Caki2 (cell line): ENCODE data around the gene SLC9B1. TPM values are rescaled to one million over a fixed set of nuclear protein-coding genes. Genes with fewer than 3 reads are reported as not detected.

Experiments used
- DNase-seq: peaks from one replicate; pipeline ENCODE4 v3.0.0-alpha.2; 2015; ENCODE audit warnings: low read depth
- in situ Hi-C: cut with HindIII; loops from 2 replicates; pipeline ENCODE4 v1.10.0; 2016; ENCODE audit warnings: low sequenced_read_pairs, low pct_unique_long_range_greater_than_20kb, mixed read lengths
- total RNA-seq: library from RNA; depleted of rRNA; stranded (reverse); fragments of >200 nt; shearing (Covaris generic); gene quantifications from 2 replicates; pipeline ENCODE4 v1.2.3, GENCODE V29; 2014; ENCODE audit warnings: low replicate concordance; rRNA removed

The SLC9B1 gene
- total RNA-seq, 1 experiment from 2014 or later, result not detected

DNA sequence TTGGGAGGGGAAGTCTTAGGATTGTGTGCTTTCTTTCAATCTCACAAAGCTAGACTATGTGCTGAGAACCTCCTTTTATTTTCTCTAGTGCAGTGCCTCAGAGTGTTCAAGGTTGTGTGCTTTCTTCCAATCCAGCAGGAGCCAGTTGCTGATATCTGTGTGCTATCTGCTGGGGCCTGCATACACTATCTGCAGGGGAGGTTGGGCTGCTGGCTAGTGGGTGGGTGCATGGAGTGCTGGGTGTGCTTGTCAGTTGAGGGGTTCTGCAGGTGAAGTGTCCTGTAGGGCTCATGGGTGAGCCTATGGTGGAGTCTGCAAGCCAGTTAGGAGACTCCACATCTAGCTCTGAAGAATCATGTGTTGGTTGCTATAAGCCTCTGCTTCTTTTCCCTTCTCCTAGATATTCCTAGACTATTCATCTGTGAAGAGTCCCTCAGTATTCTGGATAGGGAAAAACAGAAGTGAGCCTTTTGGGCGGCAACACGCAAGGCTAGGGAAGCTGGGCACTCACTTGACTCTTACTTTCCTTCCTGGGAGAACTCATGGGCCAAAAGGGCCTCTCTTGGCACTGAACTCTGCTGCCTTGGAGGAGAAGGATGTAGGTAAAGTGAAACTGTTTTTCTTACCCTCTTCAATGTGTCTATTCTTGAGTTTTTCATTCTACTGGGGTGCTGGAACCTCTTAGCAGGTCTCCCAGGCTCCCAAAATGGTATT is 158.7 kb downstream of the SLC9B1 start:
- DNase-seq, result no peak
- in situ Hi-C loops, result no loop called here

DNA sequence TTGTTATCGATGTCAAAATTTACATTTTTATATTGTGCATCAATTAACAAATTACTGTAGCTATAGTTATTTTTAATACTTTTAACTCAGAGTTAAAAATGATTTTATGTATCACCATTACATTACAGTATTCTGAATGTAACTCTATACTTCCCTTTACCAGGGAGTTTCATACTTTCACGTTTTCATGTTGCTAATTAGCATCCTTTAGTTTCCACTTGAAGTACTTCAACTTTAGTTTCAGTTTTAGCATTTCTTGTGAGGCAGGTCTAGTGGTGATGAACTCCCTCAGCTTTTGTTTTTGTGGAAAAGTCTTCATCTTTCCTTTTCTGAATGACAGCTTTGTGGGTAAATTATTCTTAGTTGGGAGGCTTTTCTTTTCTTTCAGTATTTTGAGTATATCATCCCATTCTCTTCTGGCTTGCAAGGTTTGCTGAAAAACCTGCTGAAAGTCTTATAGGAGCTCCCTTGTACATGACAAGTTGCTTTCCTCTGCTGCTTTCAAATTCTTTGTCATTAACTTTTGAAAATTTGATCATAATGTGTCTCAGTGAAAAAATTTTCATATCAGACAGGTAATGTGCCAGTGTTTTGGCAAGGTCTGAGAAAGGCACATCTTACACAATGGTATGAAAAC is 160.6 kb downstream of the SLC9B1 start:
- in situ Hi-C loops, result no loop called here
- no peak for DNase-seq

Other genes starting within 250 kb of the SLC9B1 start
- 337 and 365 TPM in 2 replicates for gene UBE2D3, start 192.2 kb downstream of the SLC9B1 start, total RNA-seq
- 57.6 and 67.3 TPM in 2 replicates for gene CISD2, start 150.7 kb downstream of the SLC9B1 start, total RNA-seq
- gene SLC9B2, start 57.1 kb upstream of the SLC9B1 start, total RNA-seq, result 0.52 TPM in 1 of 2 replicates, not detected in the other
- 54.2 and 57.2 TPM in 2 replicates for gene BDH2, start 80.1 kb upstream of the SLC9B1 start, total RNA-seq
- gene CENPE, start 178.6 kb upstream of the SLC9B1 start, total RNA-seq, result 4.3 and 19.4 TPM in 2 replicates